Measurements from ENCODE around the gene ZNF181.
A peak's percentile ranks its signal among the peaks of the same experiment; 100 is the strongest.
"Not testable (repeated sequence)": the region's sequence is repeated elsewhere in the genome, so short reads cannot be mapped to it uniquely, and the experiment has no call there.

ZNF181 gene

GRCh38 chr19:34733746-34734536 lies at the start of gene ZNF181:
Gene ZNF181 (plus strand): TSS chr19:34734243. CDS start chr19:34735038, 795 bp downstream.
- peak; percentile 83 for DNase-seq

- DNase-seq = not testable (repeated sequence)
Measured at GRCh38 chr19:34685266-34685665, 48.8 kb upstream of the ZNF181 start.

DNA sequence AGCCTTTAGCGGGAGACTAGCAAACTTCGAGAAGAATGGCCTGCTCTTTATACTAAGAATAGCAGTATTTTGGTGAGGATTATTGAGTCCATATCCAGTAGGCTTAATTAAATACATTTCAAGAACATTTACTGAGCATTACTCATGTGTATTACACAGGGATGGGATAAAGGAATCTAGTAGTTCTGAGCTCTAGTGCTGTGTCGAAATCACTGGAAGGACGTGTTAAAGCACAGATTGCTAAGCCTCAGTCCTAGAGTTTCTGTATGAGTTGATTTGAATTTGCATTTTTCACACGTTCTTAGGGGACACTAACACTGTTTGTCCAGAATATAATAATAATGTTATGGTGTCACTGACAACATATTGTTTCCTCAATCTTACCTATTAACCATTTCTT lies 47.6 kb upstream of the ZNF181 start:
- no peak for DNase-seq

DNA sequence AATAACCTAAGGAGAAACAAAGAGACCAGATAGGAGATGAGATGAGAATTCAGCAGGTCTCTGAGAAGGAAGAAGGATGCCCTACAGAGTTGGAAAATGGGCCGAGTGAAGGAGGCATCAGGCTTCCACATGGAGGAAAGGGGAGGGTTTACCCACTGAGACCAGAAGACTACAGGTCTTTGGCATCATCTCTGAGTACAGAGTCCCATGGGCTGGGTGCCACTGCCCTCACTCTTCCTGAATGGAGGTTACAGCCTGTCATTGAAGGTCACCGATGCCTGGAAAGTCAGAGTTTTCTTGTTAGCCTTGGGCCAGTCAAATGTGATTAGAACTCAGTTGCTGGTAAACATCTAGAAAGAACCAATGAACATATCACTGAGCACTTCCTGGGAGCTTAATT lies 46.7 kb upstream of the ZNF181 start:
- DNase-seq = no peak

- DNase-seq = no peak
Measured at GRCh38 chr19:34688592-34688991, 45.5 kb upstream of the ZNF181 start.

DNA sequence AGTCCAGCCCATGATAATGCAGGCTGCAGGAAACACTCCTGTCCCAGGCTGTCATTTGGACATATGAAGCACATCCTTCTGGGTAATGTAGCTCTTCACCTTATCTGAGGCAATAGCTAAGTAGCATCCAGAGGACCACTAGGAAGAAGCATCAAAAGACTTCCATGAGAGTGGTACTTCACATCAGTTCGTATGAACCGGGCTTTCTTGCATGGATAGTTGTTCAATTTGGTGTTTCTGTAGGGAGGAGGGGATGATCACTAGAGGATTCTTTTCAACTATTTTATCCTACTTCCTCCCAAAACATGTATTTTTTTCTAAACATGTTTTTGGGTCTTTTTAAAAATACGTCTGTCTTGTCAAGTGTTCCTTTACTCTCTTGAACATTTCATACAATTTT lies 43.7 kb upstream of the ZNF181 start:
- no peak for DNase-seq

GRCh38 chr19:34692549-34692948 lies 41.5 kb upstream of the ZNF181 start:
- no peak for DNase-seq

DNA sequence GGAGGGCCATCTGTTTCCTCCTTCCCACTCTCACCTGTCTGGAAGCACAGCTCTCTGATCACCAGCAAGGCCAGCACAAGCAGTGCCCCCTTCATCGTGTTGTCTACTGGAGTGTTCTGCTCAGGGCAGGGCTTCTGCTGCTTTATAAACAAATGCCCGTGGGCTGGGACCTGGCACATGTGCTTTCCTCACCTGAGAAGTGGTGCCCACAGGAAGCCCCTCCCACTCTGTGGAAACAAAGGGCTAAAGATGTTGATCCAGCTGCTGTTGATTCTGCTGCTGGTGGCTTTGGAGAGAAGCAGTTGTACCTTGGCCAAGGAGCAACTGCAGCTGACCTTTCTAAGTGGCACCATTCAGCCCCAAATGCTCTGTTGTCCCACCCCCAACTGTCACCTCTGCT lies 26.4 kb upstream of the ZNF181 start:
- no peak for DNase-seq

- DNase-seq = no peak
Measured at GRCh38 chr19:34711890-34712289, 22.2 kb upstream of the ZNF181 start.

GRCh38 chr19:34712395-34713261 lies 21.4 kb upstream of the ZNF181 start:
- peak; percentile 30 for DNase-seq

- no peak for DNase-seq
Measured at GRCh38 chr19:34713262-34713637, 20.8 kb upstream of the ZNF181 start.

DNA sequence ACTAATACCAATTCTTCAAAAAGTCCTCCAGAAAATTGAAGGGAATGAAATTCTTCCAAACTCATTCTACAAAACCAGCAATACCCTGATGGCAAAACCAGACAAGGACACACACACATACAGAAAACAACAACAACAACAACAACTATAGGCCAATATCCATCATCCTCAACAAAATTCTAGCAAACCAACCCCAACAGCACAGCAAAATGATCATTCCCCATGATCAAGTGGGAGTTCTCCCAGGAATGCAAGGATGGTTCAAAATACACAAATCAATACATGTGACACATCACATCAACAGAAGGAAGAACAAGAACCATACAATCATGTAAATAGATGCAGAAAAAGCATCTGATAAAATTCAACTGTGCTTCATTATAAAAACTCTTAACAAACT lies 18.7 kb upstream of the ZNF181 start:
- DNase-seq = no peak

- DNase-seq = no peak
Measured at GRCh38 chr19:34722353-34722752, 11.7 kb upstream of the ZNF181 start.

GRCh38 chr19:34725400-34725799 lies 8.6 kb upstream of the ZNF181 start:
- DNase-seq = no peak

DNA sequence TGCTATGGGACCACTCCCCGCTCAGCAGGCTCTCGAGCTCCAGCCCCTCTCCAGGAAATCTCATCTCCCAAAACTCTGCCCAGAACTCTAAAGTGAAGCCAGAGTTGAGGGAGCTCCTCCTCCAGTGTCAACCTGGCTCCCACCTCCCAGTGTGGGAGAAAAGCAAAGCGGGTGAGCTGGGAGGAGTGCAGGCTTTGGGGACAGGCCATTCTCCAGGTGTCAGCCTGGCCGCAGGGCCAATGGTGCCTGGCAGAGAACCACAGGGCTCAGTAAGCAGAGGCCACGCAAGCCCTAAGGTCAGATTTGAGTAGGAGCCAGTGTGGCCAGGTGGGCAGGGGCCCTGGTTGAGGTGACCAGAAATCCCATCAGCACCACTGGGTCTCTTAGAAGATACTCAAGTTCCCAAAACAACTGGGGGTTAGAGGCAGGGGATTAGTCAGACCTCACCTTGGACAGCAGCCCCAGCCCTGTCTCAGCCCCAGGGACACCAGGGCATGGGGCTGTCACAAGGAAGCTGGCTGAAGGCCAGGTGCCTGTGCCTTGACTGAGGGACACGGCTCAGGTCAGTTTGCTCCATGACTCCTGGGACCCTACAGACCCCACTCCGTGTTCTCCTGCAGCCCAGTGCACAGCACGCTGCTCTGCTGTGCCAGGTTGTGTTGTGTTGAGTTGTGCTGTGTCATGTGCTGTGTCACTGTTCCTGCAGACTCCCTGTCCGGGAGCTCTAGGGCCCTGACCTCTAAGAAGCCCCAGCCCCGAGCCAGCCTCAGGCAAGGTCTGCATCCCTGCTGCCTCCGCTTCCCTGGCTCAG lies 2.8 kb upstream of the ZNF181 start:
- DNase-seq = no peak

GRCh38 chr19:34731964-34732363 lies 2.1 kb upstream of the ZNF181 start:
- no peak for DNase-seq

- no peak for DNase-seq
Measured at GRCh38 chr19:34732612-34733211, 1.3 kb upstream of the ZNF181 start.

- DNase-seq = peak; percentile 79
Measured at GRCh38 chr19:34733266-34733745, 737 bp upstream of the ZNF181 start.

- no peak for DNase-seq
Measured at GRCh38 chr19:34734537-34735103, 577 bp downstream of the ZNF181 start.

- no peak for DNase-seq
Measured at GRCh38 chr19:34744896-34745690, 11.1 kb downstream of the ZNF181 start.

GRCh38 chr19:34757441-34757840 lies 23.4 kb downstream of the ZNF181 start:
- no peak for DNase-seq

Measured in GDM1 (cell line).